ENCODE results near the gene ZBTB7C.

ZBTB7C gene

GRCh38 chr18:48412339-48412929, 3.3 kb upstream of the ZBTB7C start:
- Histone ChIP-seq H3K4me3 (ENCODE audit: low read depth, low read length) (no peak overlapping the region), H3K4me1 (no peaks in the 10 kb centered on the region), H3K27me3 (peaks cover 32% of the 10 kb centered on the region), H3K9me3 (no peaks in the 10 kb centered on the region), H3K36me3 (no peaks in the 10 kb centered on the region)
- TF ChIP-seq CTCF (IDR thresholded peaks at IDR 0.05; ENCODE audit: low read depth, low read length), result peak; percentile 72
- peak; percentile 29 for DNase-seq

GRCh38 chr18:48410095-48410920, 1.1 kb upstream of the ZBTB7C start:
- TF ChIP-seq CTCF (IDR thresholded peaks at IDR 0.05; ENCODE audit: low read depth, low read length), result no peak
- peak; percentile 89 for DNase-seq
- H3K36me3 ChIP-seq, result no peaks in the 10 kb centered on the region
- peaks cover 33% of the 10 kb centered on the region for H3K27me3 ChIP-seq
- no peaks in the 10 kb centered on the region for H3K9me3 ChIP-seq
- H3K4me1 ChIP-seq, result no peaks in the 10 kb centered on the region
- H3K4me3 ChIP-seq (ENCODE audit: low read depth, low read length), result peak overlapping the region; percentile 60

- Histone ChIP-seq H3K4me3 (ENCODE audit: low read depth, low read length) (peak overlapping the region; percentile 60), H3K27me3 (peaks cover 33% of the 10 kb centered on the region), H3K36me3 (no peaks in the 10 kb centered on the region), H3K4me1 (no peaks in the 10 kb centered on the region), H3K9me3 (no peaks in the 10 kb centered on the region)
- DNase-seq, result peak; percentile 19
- no peak for TF ChIP-seq CTCF (IDR thresholded peaks at IDR 0.05; ENCODE audit: low read depth, low read length)
Measured at GRCh38 chr18:48409591-48410094, 460 bp upstream of the ZBTB7C start.

GRCh38 chr18:48408111-48408726, 964 bp downstream of the ZBTB7C start:
- H3K9me3 ChIP-seq, result no peaks in the 10 kb centered on the region
- H3K4me3 ChIP-seq (ENCODE audit: low read depth, low read length), result peak overlapping the region; percentile 31; the same call in 1 of the 2 replicates
- no peak for DNase-seq
- H3K4me1 ChIP-seq, result no peaks in the 10 kb centered on the region
- no peaks in the 10 kb centered on the region for H3K36me3 ChIP-seq
- TF ChIP-seq CTCF (IDR thresholded peaks at IDR 0.05; ENCODE audit: low read depth, low read length), result no peak
- H3K27me3 ChIP-seq, result peaks cover 33% of the 10 kb centered on the region

- TF ChIP-seq CTCF (IDR thresholded peaks at IDR 0.05; ENCODE audit: low read depth, low read length), result no peak
- DNase-seq, result no peak
- H3K36me3 ChIP-seq, result no peaks in the 10 kb centered on the region
- H3K9me3 ChIP-seq, result no peaks in the 10 kb centered on the region
- H3K27me3 ChIP-seq, result peaks cover 33% of the 10 kb centered on the region
- H3K4me3 ChIP-seq (ENCODE audit: low read depth, low read length), result no peak overlapping the region
- H3K4me1 ChIP-seq, result no peaks in the 10 kb centered on the region
Measured at GRCh38 chr18:48407358-48407757, 1.8 kb downstream of the ZBTB7C start.
